ENCODE measurements around the gene NRG2.

NRG2 gene

DNA sequence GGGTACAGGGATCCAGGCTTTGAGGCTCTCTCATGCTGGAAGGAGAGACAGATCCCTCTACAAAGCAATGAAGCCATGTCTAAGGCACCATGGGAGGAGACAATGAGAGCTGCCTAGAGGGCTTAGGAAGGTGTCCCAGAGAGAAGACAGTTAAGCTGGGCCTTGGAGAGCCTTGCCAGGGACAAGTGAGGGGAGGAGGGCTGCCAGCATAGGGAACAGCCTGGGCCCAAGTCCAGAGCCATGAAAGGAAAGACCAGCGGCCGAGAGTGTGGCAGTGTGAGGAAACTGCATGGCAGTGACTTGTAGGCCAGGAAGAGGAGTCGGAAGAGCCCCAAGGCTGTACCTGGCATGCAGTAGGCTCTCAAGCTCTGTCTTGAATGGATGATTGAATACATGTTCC is 159.0 kb downstream of the NRG2 start:
- H3K4me3 Mint-ChIP-seq = no peak overlapping the region
- H3K27ac Mint-ChIP-seq = no peak overlapping the region
- H3K27me3 Mint-ChIP-seq = peaks cover 5% of the 10 kb centered on the region
- no peaks in the 10 kb centered on the region for H3K36me3 Mint-ChIP-seq
- no peaks in the 10 kb centered on the region for H3K9me3 Mint-ChIP-seq
- no peaks in the 10 kb centered on the region for H3K4me1 Mint-ChIP-seq

- Mint-ChIP-seq H3K9me3 (no peaks in the 10 kb centered on the region), H3K4me1 (no peaks in the 10 kb centered on the region), H3K27ac (no peak overlapping the region), H3K27me3 (peaks cover 5% of the 10 kb centered on the region), H3K36me3 (no peaks in the 10 kb centered on the region), H3K4me3 (no peak overlapping the region)
Measured at GRCh38 chr5:139882961-139883539, 160.0 kb downstream of the NRG2 start.

GRCh38 chr5:139882316-139882715 is 160.8 kb downstream of the NRG2 start:
- Mint-ChIP-seq H3K27ac (no peak overlapping the region), H3K9me3 (no peaks in the 10 kb centered on the region), H3K4me3 (no peak overlapping the region), H3K27me3 (peaks cover 5% of the 10 kb centered on the region), H3K4me1 (no peaks in the 10 kb centered on the region), H3K36me3 (no peaks in the 10 kb centered on the region)

GRCh38 chr5:139881143-139881733 is 161.9 kb downstream of the NRG2 start:
- H3K4me3 Mint-ChIP-seq = no peak overlapping the region

GRCh38 chr5:139880416-139881142 is 162.5 kb downstream of the NRG2 start:
- peaks cover 8% of the 10 kb centered on the region for H3K4me1 Mint-ChIP-seq
- no peaks in the 10 kb centered on the region for H3K9me3 Mint-ChIP-seq
- H3K27ac Mint-ChIP-seq = no peak overlapping the region
- peaks cover 5% of the 10 kb centered on the region for H3K27me3 Mint-ChIP-seq
- H3K4me3 Mint-ChIP-seq = no peak overlapping the region
- H3K36me3 Mint-ChIP-seq = no peaks in the 10 kb centered on the region

More at GRCh38 chr5:139881143-139881733, 161.9 kb downstream of the NRG2 start:
- Mint-ChIP-seq H3K9me3 (no peaks in the 10 kb centered on the region), H3K4me1 (peaks cover 8% of the 10 kb centered on the region), H3K27ac (no peak overlapping the region), H3K27me3 (peaks cover 5% of the 10 kb centered on the region), H3K36me3 (no peaks in the 10 kb centered on the region)

DNA sequence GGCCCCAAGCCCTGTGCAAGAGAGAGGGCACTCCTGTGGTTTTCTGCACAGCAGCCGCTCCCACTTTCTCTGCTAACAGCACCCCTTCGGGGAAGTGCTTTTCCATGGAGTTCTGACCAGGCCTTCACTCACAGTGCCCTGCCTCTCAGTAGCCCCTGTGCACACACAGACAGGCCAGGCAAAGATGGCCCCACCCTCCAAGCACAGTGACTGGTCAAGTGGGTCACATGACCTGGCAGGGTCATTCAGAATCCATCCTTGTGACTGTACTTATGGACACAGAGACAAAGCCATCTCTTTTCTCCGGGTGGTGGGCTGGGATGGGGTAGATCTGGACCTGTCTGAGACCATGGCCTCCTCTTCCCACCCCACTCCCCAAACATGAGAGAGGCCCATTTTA is 165.0 kb downstream of the NRG2 start:
- Mint-ChIP-seq H3K4me1 (peaks cover 8% of the 10 kb centered on the region), H3K4me3 (no peak overlapping the region), H3K9me3 (no peaks in the 10 kb centered on the region), H3K36me3 (no peaks in the 10 kb centered on the region), H3K27me3 (no peaks in the 10 kb centered on the region), H3K27ac (no peak overlapping the region)

DNA sequence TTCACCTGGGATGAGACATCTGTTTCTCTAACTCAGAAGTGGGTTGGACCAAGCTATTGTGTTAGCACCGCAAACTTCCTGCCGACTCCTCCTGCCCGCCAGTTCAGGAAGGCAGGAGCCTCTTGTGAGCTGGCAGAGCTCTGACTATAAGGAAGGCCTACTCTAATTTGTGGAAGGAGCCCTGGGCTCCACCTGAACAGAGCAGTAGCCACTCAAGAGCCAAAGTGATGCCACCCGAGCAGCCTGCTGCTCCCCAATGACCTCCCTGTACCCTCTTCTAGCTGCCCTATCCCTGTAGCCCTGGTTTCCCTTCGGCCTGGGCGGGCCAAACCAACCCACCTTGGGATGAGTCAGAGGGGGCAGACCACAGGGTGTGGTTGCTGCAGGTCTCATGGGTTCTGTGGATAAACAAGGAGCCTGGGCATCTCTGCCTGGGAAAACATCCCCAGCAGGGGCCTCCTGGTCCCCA is 165.9 kb downstream of the NRG2 start:
- Mint-ChIP-seq H3K36me3 (no peaks in the 10 kb centered on the region), H3K4me1 (peaks cover 8% of the 10 kb centered on the region), H3K9me3 (no peaks in the 10 kb centered on the region), H3K4me3 (no peak overlapping the region), H3K27ac (no peak overlapping the region), H3K27me3 (no peaks in the 10 kb centered on the region)

GRCh38 chr5:139875957-139876356 is 167.1 kb downstream of the NRG2 start:
- Mint-ChIP-seq H3K36me3 (no peaks in the 10 kb centered on the region), H3K4me1 (peaks cover 8% of the 10 kb centered on the region), H3K4me3 (no peak overlapping the region), H3K9me3 (no peaks in the 10 kb centered on the region), H3K27ac (no peak overlapping the region), H3K27me3 (no peaks in the 10 kb centered on the region)

DNA sequence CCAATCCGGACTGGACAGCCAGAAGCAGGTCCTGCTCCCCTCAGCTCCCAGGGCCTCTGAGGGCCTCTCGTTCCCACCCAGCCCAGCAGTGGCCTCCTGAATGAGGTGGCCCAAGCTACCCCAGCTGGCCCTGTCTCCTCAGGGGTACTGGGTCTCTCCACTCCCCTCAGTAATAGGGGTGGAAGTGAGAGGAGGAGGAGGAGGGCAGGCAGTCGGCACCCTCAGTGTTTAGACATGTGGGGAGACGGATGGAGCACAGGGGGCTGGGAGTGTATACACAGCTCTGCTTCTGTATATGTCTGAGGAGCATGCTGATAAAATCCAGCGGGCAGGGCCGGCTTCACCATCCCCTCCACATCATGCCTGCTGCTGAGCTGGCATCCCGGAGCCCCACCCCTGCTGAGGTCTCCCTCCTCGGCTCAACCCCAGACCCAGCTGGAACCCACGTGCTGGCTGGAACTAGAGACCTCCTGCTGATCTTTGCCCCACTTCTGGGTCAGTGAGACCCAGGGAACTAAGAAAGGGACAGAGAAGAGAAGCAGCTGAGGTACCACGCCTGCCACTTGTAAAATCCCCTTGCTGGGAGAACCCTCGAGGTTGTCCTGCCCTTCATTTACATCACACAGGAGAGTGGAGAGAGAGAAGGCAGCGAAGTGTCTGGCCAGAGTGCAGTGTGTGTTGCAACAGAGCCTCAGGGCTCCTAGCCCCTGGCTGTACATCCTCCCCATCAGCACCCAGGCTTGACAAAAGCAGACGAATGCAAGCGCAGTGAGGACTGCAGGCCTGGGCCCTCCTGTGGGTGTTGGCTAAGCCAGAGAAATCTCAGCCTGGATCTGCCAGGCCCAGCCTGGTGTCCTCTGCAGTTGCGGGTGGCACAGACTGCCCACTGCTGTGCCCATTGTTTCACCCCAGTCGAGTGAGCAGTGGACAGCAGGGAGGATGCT is 170.0 kb downstream of the NRG2 start:
- Mint-ChIP-seq H3K4me3 (no peak overlapping the region), H3K27me3 (peaks cover 3% of the 10 kb centered on the region), H3K9me3 (no peaks in the 10 kb centered on the region), H3K4me1 (peaks cover 8% of the 10 kb centered on the region), H3K27ac (no peak overlapping the region), H3K36me3 (no peaks in the 10 kb centered on the region)

- Mint-ChIP-seq H3K9me3 (no peaks in the 10 kb centered on the region), H3K4me3 (no peak overlapping the region), H3K36me3 (no peaks in the 10 kb centered on the region), H3K27me3 (peaks cover 3% of the 10 kb centered on the region), H3K4me1 (peaks cover 7% of the 10 kb centered on the region), H3K27ac (no peak overlapping the region)
Measured at GRCh38 chr5:139872052-139872766, 170.9 kb downstream of the NRG2 start.

- Mint-ChIP-seq H3K9me3 (no peaks in the 10 kb centered on the region), H3K36me3 (no peaks in the 10 kb centered on the region), H3K27me3 (peaks cover 7% of the 10 kb centered on the region), H3K4me1 (peaks cover 1% of the 10 kb centered on the region), H3K4me3 (no peak overlapping the region), H3K27ac (no peak overlapping the region)
Measured at GRCh38 chr5:139871614-139872013, 171.5 kb downstream of the NRG2 start.

GRCh38 chr5:139870677-139871076 is 172.4 kb downstream of the NRG2 start:
- Mint-ChIP-seq H3K9me3 (no peaks in the 10 kb centered on the region), H3K27me3 (peaks cover 7% of the 10 kb centered on the region), H3K36me3 (no peaks in the 10 kb centered on the region), H3K4me1 (no peaks in the 10 kb centered on the region), H3K4me3 (no peak overlapping the region), H3K27ac (no peak overlapping the region)

GRCh38 chr5:139869042-139869790 is 173.9 kb downstream of the NRG2 start:
- H3K27me3 Mint-ChIP-seq = peaks cover 7% of the 10 kb centered on the region
- no peaks in the 10 kb centered on the region for H3K9me3 Mint-ChIP-seq
- no peaks in the 10 kb centered on the region for H3K4me1 Mint-ChIP-seq
- H3K4me3 Mint-ChIP-seq = no peak overlapping the region
- no peak overlapping the region for H3K27ac Mint-ChIP-seq
- H3K36me3 Mint-ChIP-seq = no peaks in the 10 kb centered on the region

GRCh38 chr5:139867581-139867980 is 175.5 kb downstream of the NRG2 start:
- no peak overlapping the region for H3K4me3 Mint-ChIP-seq
- H3K27ac Mint-ChIP-seq = no peak overlapping the region
- no peaks in the 10 kb centered on the region for H3K4me1 Mint-ChIP-seq
- no peaks in the 10 kb centered on the region for H3K36me3 Mint-ChIP-seq
- H3K9me3 Mint-ChIP-seq = no peaks in the 10 kb centered on the region
- H3K27me3 Mint-ChIP-seq = peaks cover 7% of the 10 kb centered on the region
